HepG2 (cell line): ENCODE measurements around the gene AJM1. TPM values are rescaled to one million over a fixed set of nuclear protein-coding genes. Genes with fewer than 3 reads are reported as not detected.

Experiments used
- BHLHE40 ChIP-seq: IDR thresholded peaks from 2 replicates; pipeline ENCODE4 v1.6.1; 2011; ENCODE audit warnings: low read length, improper control_type of control experiment
- GMEB2 ChIP-seq: IDR thresholded peaks from 2 replicates; pipeline ENCODE4 v1.6.1; 2016; ENCODE audit warnings: missing biosample characterization, missing genetic modification reagents, low read depth
- HCFC1 ChIP-seq: fragments of 150-350 bp; IDR thresholded peaks from 2 replicates; pipeline ENCODE4 v1.6.1; 2014; ENCODE audit warnings: low read depth, low read length
- HNF4G ChIP-seq, 2 experiments: sonication (generic) in 1 of 2; formaldehyde crosslinking in 1 of 2; IDR thresholded peaks; 2 replicates each; pipeline versions ENCODE4 v1.4.0 to v1.6.1; 2011 to 2020; ENCODE audit warnings: borderline replicate concordance in 2 of 2, low read depth in 2 of 2, mild to moderate bottlenecking in 2 of 2, low read length in 1 of 2, missing genetic modification reagents in 1 of 2, moderate library complexity in 1 of 2
- KDM3A ChIP-seq: IDR thresholded peaks from 2 replicates; pipeline ENCODE4 v1.6.1; 2018; ENCODE audit warnings: low read depth, missing compliant biosample characterization
- KMT2B ChIP-seq: IDR thresholded peaks from 2 replicates; pipeline ENCODE4 v1.6.1; 2016; ENCODE audit warnings: missing genetic modification reagents, missing compliant biosample characterization
- MEIS1 ChIP-seq: sonication (generic); formaldehyde crosslinking; IDR thresholded peaks from 2 replicates; pipeline ENCODE4 v1.9.0; 2021; ENCODE audit warnings: mild to moderate bottlenecking, missing genetic modification reagents, moderate library complexity, borderline replicate concordance
- MXD4 ChIP-seq: IDR thresholded peaks from 2 replicates; pipeline ENCODE4 v1.6.1; 2016; ENCODE audit warnings: mild to moderate bottlenecking, missing biosample characterization, missing genetic modification reagents
- SCMH1 ChIP-seq: sonication (generic); formaldehyde crosslinking; IDR thresholded peaks from 2 replicates; pipeline ENCODE4 v1.9.0; 2021; ENCODE audit warnings: missing genetic modification reagents, mild to moderate bottlenecking, borderline replicate concordance
- ZNF121 ChIP-seq: sonication (generic); formaldehyde crosslinking; IDR thresholded peaks from 2 replicates; pipeline ENCODE4 v1.5.0; 2020; ENCODE audit warnings: mild to moderate bottlenecking, missing genetic modification reagents
- ZNF496 ChIP-seq: sonication (generic); formaldehyde crosslinking; IDR thresholded peaks from 2 replicates; pipeline ENCODE4 v1.8.1; 2023; ENCODE audit warnings: mild to moderate bottlenecking, moderate library complexity, missing genetic modification reagents; ENCODE audit not compliant: insufficient replicate concordance
- ZNF503 ChIP-seq: sonication (generic); formaldehyde crosslinking; IDR thresholded peaks from 2 replicates; pipeline ENCODE4 v1.4.0; 2020; ENCODE audit warnings: missing genetic modification reagents
- ZNF546 ChIP-seq: sonication (generic); formaldehyde crosslinking; conservative IDR thresholded peaks from 2 replicates; pipeline ENCODE4 v1.8.1; 2023; ENCODE audit warnings: mild to moderate bottlenecking, missing genetic modification reagents
- ZNF562 ChIP-seq: sonication (generic); formaldehyde crosslinking; IDR thresholded peaks from 2 replicates; pipeline ENCODE4 v1.8.0; 2022; ENCODE audit warnings: missing genetic modification reagents, borderline replicate concordance
- ZNF598 ChIP-seq: sonication (generic); formaldehyde crosslinking; IDR thresholded peaks from 2 replicates; pipeline ENCODE4 v1.5.1; 2020; ENCODE audit warnings: mild to moderate bottlenecking, missing genetic modification reagents, borderline replicate concordance
- ZNF609 ChIP-seq: sonication (generic); formaldehyde crosslinking; IDR thresholded peaks from 2 replicates; pipeline ENCODE4 v1.4.0; 2020; ENCODE audit warnings: mild to moderate bottlenecking, missing genetic modification reagents, borderline replicate concordance
- ZNF737 ChIP-seq: sonication (generic); formaldehyde crosslinking; IDR thresholded peaks from 2 replicates; pipeline ENCODE4 v1.5.0; 2020; ENCODE audit warnings: missing genetic modification reagents, mild to moderate bottlenecking, borderline replicate concordance
- ZNF776 ChIP-seq: sonication (generic); formaldehyde crosslinking; IDR thresholded peaks from 2 replicates; pipeline ENCODE4 v1.4.0; 2020; ENCODE audit warnings: mild to moderate bottlenecking, missing genetic modification reagents
- ZSCAN30 ChIP-seq: sonication (generic); formaldehyde crosslinking; IDR thresholded peaks from 2 replicates; pipeline ENCODE4 v1.5.0; 2020; ENCODE audit warnings: mild to moderate bottlenecking, missing genetic modification reagents
- polyA plus RNA-seq, 8 experiments: library from polyadenylated mRNA; depleted of rRNA in 3 of 8; stranded (reverse) in 7 of 8; unstranded in 1 of 8; fragments of >200 nt; fragmentation: Illumina TruSeq in 4 of 8; extraction: Trizol in 4 of 8; gene quantifications; 2 replicates each; pipeline versions ENCODE4 v1.2.1 to v1.2.3, GENCODE V29; 2011 to 2016; ENCODE audit warnings: low read depth in 4 of 8, missing spikeins in 1 of 8, mixed read lengths in 1 of 8; ENCODE audit not compliant: insufficient read depth in 1 of 8
- total RNA-seq, 5 experiments: library from RNA; depleted of rRNA; stranded (reverse); fragments of >200 nt; fragmentation: Illumina TruSeq; extraction: Trizol; gene quantifications; 2 replicates each; pipeline ENCODE4 v1.2.3, GENCODE V29; 2016; ENCODE audit warnings: low read depth in 1 of 5
- TF ChIP-seq, protein P1 (sequence below): sonication (generic); formaldehyde crosslinking; IDR thresholded peaks from 2 replicates; pipeline ENCODE4 v1.5.1; 2020; ENCODE audit warnings: missing genetic modification reagents, mild to moderate bottlenecking, borderline replicate concordance

AJM1 gene
- total and polyA plus RNA-seq, 2 of the 13 experiments (the other 11 are each of a cell fraction or from before 2014, with no cell fraction given), result 1.1 to 1.2 TPM

DNA sequence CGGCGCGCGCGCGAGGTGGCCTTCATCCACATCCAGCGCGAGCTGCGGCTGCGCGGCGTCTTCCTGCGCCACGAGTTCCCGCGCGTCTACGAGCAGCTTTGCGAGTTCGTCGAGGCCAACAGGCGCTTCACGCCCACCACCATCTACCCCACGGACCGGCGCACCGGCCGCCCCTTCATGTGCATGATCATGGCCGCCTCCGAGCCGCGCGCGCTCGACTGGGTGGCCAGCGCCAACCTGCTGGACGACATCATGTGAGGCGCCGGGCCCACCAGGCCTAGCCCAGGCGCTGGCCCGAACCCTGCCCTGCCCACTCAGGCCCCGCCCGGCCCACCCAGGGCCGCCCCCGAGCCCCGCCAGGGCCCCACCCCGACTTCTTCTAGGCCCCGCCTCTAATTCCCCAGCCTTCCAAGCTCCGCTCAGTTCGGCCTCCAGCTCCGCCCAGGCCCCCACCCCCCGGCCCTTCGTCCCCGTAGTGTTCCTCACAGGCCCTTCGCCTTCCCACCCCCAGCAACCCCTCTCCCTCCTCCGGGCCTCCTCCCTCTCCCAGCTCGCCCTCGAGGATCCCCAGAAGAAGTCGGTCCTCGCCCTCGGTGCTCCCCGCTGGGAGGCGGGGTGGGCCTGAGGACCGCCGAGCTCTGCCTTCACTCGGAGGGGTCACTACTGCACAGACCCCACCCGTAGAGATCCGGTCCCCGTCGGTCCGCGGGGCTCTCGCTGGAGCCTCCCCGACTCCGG lies 5.0 kb downstream of the AJM1 start (continued):
- TF ChIP-seq ZNF562 (CRISPR knock-in tag) (no peak), ZSCAN30 (CRISPR knock-in tag) (no peak), ZNF121 (CRISPR knock-in tag) (no peak), ZNF609 (CRISPR knock-in tag) (0 out of 2 replicates have a peak, but pooled peaks have one; percentile 62), ZNF776 (CRISPR knock-in tag) (peak; percentile 9; the same call in 1 of the 2 replicates), ZNF546 (no peak; the same call in 1 of the 2 replicates), HCFC1 (no peak), KDM3A (CRISPR knock-in tag) (no peak), SCMH1 (no peak), HNF4G (IDR thresholded peaks at IDR 0.05; ENCODE audit: borderline replicate concordance, low read depth, low read length) (no peak), HNF4G (CRISPR knock-in tag; IDR thresholded peaks at IDR 0.05; ENCODE audit: borderline replicate concordance, low read depth) (no peak), MEIS1 (CRISPR knock-in tag) (no peak), MXD4 (no peak), BHLHE40 (no peak), ZNF598 (CRISPR knock-in tag) (no peak), KMT2B (CRISPR knock-in tag) (no peak; the same call in 1 of the 2 replicates), ZNF503 (CRISPR knock-in tag) (no peak), GMEB2 (no peak), ZNF496 (CRISPR knock-in tag) (no peak), ZNF737 (CRISPR knock-in tag) (no peak)
- TF ChIP-seq, protein P1, sequence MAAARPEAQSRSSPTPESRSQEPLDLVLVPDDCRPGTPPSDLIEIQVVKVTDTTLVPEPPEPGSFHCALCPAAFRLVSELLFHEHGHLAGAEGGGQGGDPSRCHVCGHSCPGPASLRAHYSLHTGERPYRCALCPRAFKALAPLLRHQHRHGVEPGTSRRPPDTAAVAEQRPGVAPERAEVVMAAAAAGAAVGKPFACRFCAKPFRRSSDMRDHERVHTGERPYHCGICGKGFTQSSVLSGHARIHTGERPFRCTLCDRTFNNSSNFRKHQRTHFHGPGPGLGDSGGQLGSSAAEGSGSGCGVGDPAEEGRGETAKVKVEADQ, result 0 out of 2 replicates have a peak, but pooled peaks have one; percentile 10
